NCI-H446 (cell line): ENCODE data around the gene RPGRIP1L.

Source experiments
- DNase-seq, 2 experiments: peaks; one replicate each; lab custom pipeline; 2025; lab: John Stamatoyannopoulos, UW

The RPGRIP1L gene

GRCh38 chr16:53651357-53651756 lies 52.3 kb downstream of the RPGRIP1L start:
- DNase-seq: no peak

- no peak for DNase-seq
Observed at GRCh38 chr16:53646506-53646905, 57.2 kb downstream of the RPGRIP1L start.

GRCh38 chr16:53643474-53643873 lies 60.2 kb downstream of the RPGRIP1L start:
- DNase-seq: no peak

- DNase-seq: no peak
Observed at GRCh38 chr16:53642094-53642493, 61.6 kb downstream of the RPGRIP1L start.

GRCh38 chr16:53636978-53637377 lies 66.7 kb downstream of the RPGRIP1L start:
- no peak for DNase-seq

- DNase-seq: no peak
Observed at GRCh38 chr16:53632526-53632925, 71.1 kb downstream of the RPGRIP1L start.

- DNase-seq: no peak
Observed at GRCh38 chr16:53631236-53632025, 72.2 kb downstream of the RPGRIP1L start.

- peak in 1 of 2 experiments; percentile 0 for DNase-seq
Observed at GRCh38 chr16:53629607-53630312, 73.9 kb downstream of the RPGRIP1L start.

GRCh38 chr16:53629151-53629550 lies 74.5 kb downstream of the RPGRIP1L start:
- no peak for DNase-seq

GRCh38 chr16:53626811-53627210 lies 76.8 kb downstream of the RPGRIP1L start:
- DNase-seq: peak; percentile 15 to 29

- no peak for DNase-seq
Observed at GRCh38 chr16:53626161-53626560, 77.5 kb downstream of the RPGRIP1L start.

- DNase-seq: no peak
Observed at GRCh38 chr16:53625221-53625620, 78.4 kb downstream of the RPGRIP1L start.

- DNase-seq: no peak
Observed at GRCh38 chr16:53622315-53622714, 81.3 kb downstream of the RPGRIP1L start.

GRCh38 chr16:53620476-53620875 lies 83.2 kb downstream of the RPGRIP1L start:
- DNase-seq: no peak

GRCh38 chr16:53619235-53619634 lies 84.4 kb downstream of the RPGRIP1L start:
- no peak for DNase-seq

- DNase-seq: no peak
Observed at GRCh38 chr16:53614346-53614745, 89.3 kb downstream of the RPGRIP1L start.

GRCh38 chr16:53612003-53612402 lies 91.7 kb downstream of the RPGRIP1L start:
- no peak for DNase-seq

- no peak for DNase-seq
Observed at GRCh38 chr16:53611179-53611696, 92.4 kb downstream of the RPGRIP1L start.

GRCh38 chr16:53609536-53609935 lies 94.1 kb downstream of the RPGRIP1L start:
- DNase-seq: no peak

GRCh38 chr16:53608094-53608493 lies 95.6 kb downstream of the RPGRIP1L start:
- DNase-seq: no peak

GRCh38 chr16:53605831-53606400 lies 97.7 kb downstream of the RPGRIP1L start:
- no peak for DNase-seq

GRCh38 chr16:53605356-53605755 lies 98.3 kb downstream of the RPGRIP1L start:
- no peak for DNase-seq

- DNase-seq: no peak
Observed at GRCh38 chr16:53601961-53602360, 101.7 kb downstream of the RPGRIP1L start.
